ENCODE data around the gene SSX4B.
"Not testable (repeated sequence)": the region's sequence is repeated elsewhere in the genome, so short reads cannot be mapped to it uniquely, and the experiment has no call there.

The SSX4B gene, protein sequence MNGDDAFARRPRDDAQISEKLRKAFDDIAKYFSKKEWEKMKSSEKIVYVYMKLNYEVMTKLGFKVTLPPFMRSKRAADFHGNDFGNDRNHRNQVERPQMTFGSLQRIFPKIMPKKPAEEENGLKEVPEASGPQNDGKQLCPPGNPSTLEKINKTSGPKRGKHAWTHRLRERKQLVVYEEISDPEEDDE

GRCh38 chrX:48411860-48412259 is at the start of gene SSX4B:
TSS of gene SSX4B (minus strand) at chrX:48411960. CDS start at chrX:48411372, 588 bp downstream.
- DNase-seq (ENCODE audit: low spot score): not testable (repeated sequence)

- DNase-seq (ENCODE audit: low spot score): no peak
These were observed 48.8 kb upstream of the SSX4B start for GRCh38 chrX:48460606-48461005.

- no peak for DNase-seq (ENCODE audit: low spot score)
These were observed 48.3 kb upstream of the SSX4B start for GRCh38 chrX:48460031-48460430.

DNA sequence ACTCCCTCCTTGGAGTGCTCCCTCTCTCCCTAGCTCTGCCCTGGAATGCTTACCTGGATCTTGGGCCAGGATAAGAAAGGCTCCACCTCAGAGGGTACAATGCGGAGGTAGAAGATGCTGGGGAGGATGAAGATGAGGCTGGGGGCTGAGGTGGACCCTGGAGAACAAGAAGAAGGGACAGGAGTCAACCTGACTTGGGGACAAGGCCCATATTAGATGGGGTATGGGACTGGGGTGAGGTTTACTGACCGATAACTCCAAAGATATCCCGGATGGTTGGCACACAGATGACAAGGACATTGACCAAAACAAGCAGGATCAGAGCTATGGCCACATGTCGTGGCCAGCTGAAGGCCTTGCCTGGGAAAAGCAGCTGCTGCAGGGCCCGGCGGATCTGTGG is 47.7 kb upstream of the SSX4B start:
- DNase-seq (ENCODE audit: low spot score): no peak

- DNase-seq (ENCODE audit: low spot score): no peak
These were observed 47.0 kb upstream of the SSX4B start for GRCh38 chrX:48458711-48459110.

DNA sequence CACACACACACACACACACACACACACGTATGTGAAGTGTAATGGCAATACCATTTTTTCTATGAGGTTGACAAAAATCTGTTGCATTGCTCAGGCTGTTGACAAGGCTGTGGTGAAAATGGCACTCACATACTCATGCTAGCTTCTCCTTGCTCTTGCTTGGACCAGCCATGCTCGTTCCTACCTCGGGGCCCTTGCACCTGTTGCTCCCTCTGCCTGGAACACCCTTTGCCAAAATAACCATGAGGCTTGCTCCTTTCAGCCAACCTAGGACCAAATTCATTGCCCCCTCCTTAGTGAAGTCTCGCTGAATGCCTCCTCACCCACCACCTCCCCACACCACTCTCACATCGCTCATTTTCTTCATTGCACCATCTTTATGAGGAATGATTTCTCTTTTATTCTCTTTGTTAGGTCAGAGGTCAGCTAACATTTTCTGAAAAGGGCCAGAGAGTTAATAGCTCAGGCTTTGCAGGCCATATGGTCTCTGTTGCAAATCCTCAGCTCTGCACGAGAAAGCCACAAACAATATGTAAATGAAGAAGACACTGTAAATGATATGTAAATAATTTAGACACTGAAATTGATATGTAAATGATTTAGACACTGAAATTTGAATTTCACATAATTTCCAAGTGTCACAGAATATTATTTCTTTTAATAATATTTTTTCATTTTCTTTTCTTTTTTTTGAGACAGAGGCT is 45.0 kb upstream of the SSX4B start:
- no peak for DNase-seq (ENCODE audit: low spot score)

DNA sequence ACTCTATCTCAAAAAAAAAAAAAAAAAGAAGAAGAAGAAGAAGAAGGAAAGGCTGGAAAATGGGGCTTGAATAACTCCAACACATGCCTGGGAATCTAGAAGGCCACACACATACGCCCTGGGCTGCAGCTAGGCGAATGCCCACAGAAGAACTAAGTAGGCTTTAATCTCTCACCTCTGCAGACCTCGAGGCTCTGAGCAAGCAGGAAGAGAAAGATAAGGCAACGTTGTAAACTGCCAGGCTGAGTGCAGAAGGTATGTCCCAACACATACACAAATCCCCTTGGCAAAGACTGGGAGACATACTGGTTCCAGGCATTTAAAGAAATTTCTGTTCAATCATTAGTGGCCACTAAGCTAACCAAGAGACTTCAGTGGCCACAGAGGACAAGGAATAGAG is 39.9 kb upstream of the SSX4B start:
- DNase-seq (ENCODE audit: low spot score): no peak

DNA sequence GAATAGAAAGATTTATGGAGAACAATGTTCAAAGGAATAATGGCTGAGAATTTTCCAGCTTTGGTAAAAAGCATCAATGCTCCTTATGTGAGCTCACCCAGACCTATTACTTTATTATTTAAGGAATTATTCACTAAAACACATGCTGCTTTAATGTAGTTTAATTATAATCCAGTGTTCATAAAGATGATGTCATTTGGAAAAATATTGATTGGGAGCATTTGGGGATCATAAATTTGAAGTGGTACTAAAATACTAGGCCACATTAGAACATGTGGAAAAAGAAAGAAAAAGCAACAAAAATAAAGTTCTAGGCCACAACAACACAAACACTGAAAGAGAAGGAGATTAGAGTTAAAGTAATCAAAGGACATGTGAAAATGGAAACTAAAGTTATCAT is 38.3 kb upstream of the SSX4B start:
- no peak for DNase-seq (ENCODE audit: low spot score)

- not testable (repeated sequence) for DNase-seq (ENCODE audit: low spot score)
These were observed 35.4 kb upstream of the SSX4B start for GRCh38 chrX:48447201-48447600.

DNA sequence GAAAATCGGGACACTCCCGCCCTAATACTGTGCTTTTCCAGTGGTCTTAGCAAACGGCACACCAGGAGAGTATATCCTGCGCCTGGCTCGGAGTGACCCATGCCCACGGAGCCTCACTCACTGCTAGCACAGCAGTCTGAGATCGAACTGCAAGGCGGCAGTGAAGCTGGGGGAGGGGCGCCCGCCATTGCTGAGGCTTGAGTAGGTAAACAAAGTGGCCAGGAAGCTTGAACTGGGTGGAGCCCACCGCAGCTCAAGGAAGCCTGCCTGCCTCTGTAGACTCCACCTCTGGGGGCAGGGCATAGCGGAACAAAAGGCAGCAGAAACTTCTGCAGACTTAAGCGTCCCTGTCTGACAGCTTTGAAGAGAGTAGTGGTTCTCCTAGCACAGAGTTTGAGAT is 22.0 kb upstream of the SSX4B start:
- not testable (repeated sequence) for DNase-seq (ENCODE audit: low spot score)

DNA sequence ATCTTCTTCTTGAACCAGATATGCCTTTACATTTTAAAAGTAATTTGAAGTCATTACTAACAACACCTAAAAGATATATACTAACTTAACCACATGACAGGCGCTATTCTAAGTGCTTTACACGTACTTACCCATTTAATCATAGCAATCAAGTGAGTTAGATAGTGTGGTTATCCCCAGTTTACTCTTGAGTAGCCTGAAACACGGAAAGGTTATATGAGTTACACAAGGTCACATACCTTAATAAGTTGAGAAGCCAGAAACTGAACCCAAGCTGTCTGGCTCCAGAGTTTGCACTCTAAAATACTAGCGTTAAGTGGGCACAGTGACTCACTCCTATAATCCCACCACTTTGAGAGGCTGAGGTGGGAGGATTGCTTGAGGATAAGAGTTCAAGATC is 18.4 kb upstream of the SSX4B start:
- DNase-seq (ENCODE audit: low spot score): not testable (repeated sequence)

DNA sequence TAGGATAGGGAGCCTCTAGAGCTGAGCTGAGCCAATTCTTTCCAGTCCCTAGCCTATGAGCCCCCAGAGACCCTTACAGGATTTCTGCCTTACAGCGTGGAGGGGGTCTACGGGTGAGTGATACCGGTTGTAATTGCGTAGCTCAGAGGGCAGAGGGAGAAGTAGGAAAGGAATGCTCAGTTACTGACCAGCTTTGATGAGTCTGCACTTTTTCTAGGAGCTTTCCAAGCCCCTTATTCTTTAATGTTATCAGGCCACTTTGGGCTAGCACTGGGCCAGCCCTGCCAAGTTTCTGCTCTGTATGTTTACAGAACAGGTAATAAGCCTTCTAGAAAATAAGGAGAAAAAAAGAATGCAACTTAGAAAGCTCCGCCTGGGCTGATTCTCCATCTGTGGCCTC is 17.8 kb upstream of the SSX4B start:
- not testable (repeated sequence) for DNase-seq (ENCODE audit: low spot score)

DNA sequence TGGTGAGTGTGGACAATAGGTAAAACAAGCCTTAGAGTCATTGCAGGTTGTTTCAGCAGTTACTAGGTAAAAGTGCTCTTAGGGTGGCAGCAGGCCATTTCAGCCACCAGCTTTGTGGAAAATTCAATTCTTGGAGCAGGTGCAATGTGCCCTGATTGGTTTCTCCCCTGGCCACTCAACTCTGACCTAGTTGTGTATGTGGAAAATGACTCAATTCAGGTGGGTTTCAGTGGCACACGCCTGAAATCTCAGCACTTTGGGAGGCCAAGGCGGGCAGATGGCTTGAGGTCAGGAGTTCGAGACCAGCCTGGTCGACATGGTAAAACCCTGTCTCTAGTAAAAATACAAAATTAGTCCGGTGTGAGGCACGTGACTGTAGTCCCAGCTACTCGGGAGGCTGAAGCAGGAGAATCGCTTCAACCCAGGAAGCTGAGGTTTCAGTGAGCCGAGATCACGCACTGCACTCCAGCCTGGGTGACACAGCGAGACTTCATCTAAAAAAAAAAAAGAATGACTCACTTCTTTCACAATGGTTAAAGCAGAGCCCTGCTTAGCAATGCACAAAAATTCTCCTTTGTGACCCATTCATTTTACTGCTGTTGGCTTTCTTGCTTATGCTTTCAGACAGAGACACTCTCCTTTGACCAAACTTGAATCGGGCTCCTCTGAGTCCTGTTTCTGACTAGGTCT is 15.4 kb upstream of the SSX4B start:
- DNase-seq (ENCODE audit: low spot score): not testable (repeated sequence)

GRCh38 chrX:48397825-48398224 is 13.9 kb downstream of the SSX4B start:
- not testable (repeated sequence) for DNase-seq (ENCODE audit: low spot score)

DNA sequence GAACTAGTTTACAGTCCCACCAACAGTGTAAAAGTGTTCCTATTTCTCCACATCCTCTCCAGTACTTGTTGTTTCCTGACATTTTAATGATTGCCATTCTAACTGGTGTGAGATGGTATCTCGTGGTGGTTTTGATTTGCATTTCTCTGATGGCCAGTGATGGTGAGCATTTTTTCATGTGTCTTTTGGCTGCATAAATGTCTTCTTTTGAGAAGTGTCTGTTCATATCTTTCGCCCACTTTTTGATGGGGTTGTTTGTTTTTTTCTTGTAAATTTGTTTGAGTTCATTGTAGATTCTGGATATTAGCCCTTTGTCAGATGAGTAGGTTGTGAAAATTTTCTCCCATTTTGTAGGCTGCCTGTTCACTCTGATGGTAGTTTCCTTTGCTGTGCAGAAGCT is 14.8 kb downstream of the SSX4B start:
- not testable (repeated sequence) for DNase-seq (ENCODE audit: low spot score)

DNA sequence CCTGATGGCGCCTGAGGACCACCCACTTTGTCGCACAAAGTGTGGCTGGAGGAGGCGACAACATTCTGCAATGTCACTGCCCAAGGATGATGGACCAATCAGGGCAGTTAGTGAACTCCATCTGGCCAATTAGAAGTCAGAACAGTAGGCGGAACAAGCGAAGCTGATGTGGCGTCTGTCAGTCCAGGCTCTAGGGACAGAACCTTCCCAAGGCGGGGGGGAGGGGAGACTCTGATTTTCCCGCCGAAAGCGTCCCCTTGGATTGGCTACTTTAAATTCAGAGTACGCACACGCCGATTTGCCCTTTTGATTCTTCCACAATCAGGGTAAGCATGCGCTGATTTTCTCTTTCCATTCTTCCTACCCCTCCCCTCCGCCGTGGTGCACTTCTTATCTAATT is 28.5 kb downstream of the SSX4B start, which contains the start of gene SSX4:
SSX4 (plus strand) TSS at position 301 of the 400 bp plus-strand sequence. CDS start 515 bp downstream, outside the sequence.
- DNase-seq (ENCODE audit: low spot score): not testable (repeated sequence)

- DNase-seq (ENCODE audit: low spot score): not testable (repeated sequence)
These were observed 41.4 kb downstream of the SSX4B start for GRCh38 chrX:48370408-48370807.

- not testable (repeated sequence) for DNase-seq (ENCODE audit: low spot score)
These were observed 43.9 kb downstream of the SSX4B start for GRCh38 chrX:48367717-48368408.

DNA sequence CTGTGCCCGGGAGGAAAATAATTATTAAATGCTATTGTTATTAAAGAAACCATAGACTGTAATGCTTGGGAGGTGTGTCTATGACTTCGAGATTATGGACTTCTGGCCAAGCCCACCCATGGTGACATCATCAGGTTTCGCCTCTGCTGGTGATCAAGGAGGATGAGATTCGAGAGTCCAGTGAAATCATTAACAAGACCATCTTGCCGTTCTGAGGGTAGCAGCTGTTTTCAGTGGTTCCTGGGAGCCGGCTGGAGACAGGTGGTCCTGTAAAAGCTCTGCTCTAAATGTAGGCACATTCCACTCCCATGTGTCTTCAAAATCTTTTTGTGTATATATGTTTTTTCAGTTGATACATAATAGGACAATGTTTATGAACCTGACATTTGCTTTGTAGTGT is 52.5 kb downstream of the SSX4B start:
- DNase-seq (ENCODE audit: low spot score): not testable (repeated sequence)

GRCh38 chrX:48357681-48358080 is 54.1 kb downstream of the SSX4B start:
- DNase-seq (ENCODE audit: low spot score): no peak

DNA sequence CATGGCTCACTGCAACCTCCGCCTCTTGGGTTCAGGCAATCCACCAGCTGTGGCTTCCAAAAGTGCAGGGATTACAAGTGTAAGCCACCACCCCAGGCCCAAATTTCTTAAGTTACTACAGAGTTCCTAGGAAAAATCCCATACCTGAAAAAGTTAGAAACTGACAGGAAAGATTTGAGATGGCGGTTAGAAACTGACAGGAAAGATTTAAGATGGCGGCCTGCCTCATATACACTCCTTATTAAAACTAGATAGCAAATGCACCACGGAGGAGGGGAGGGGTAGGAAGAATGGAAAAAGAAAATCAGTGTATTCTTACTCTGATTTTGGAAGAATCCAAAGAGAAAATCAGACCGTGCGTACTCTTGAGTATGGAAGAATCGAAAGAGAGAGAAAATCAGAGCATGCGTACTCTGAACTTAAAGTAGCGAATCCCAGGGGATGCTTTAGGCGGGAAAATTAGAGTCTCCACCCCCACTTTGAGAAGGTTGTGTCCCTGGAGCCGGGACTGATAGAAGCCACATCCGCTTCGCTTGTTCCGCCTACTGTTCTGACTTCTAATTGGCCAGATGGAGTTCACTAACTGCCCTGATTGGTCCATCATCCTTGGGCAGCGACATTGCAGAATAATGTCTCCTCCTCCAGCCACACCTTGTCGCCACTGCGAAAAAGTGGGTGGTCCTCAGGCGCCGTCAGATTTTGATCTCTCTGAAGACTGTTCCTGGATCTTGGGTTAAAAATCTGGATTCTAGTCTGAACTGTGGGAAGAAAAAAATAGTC is 55.3 kb downstream of the SSX4B start, which contains the start of gene SSX3:
SSX3 (minus strand) TSS at position 389 of the 780 bp plus-strand sequence. CDS start 1,454 bp downstream, outside the sequence.
- DNase-seq (ENCODE audit: low spot score): not testable (repeated sequence)
